ENCODE measurements around the gene ALG2.

DNA sequence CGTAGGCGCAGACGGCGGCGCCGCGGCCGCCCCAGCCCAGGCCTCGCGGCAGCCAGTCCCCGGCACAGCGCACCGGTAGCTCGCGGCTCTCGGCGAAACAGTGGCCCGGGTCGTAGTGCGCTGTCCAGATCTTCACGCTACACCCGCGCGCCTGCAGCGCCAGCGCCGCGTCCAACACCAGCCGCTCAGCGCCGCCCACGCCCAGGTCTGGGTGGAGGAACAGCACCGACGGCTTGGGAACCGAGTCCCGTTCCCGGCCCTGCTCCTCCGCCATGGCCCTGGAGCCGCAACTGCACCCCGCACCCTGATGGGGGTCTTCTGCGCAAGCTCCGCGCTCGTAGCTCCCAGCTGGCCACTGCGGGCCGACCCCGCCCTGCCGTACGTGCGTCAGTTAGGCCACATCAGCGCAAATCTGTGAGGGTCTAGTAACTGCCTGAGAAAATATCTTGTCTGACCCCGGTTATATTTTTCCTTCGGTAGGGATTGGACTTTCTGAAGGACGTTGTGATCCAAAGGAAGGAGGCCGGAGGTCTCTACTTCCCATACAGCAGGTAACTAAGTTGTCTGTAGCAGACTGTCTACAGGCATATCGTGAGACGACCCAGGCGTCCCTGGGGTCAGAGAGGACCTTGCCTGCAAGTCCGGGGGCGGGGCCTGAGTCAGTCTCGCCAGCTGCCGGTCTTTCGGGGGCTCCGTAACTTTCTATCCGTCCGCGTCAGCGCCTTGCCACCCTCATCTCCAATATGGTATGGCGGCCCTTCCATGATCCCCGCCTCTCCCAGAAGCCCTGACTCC, at the start of gene ALG2, which contains the start of gene SEC61B:
- peak; percentile 94 for TF ChIP-seq POLR2AphosphoS5 (IDR thresholded peaks at IDR 0.05; ENCODE audit: borderline replicate concordance, low read depth, low read length)
- TF ChIP-seq EZH2 (IDR thresholded peaks at IDR 0.05): no peak
- peak; percentile 9 for TF ChIP-seq FOXP2 (optimal IDR thresholded peaks at IDR 0.05; ENCODE audit: control extremely low read depth, extremely low read length, insufficient read depth)
